BE2C (cell line): ENCODE measurements around the gene GCSAM.
"Not testable (repeated sequence)": the region's sequence is repeated elsewhere in the genome, so short reads cannot be mapped to it uniquely, and the experiment has no call there.

Experiments used
- DNase-seq: peaks from one replicate; pipeline ENCODE4 v3.0.0-alpha.2; 2020
- H3K27me3 ChIP-seq: fragments of 250-450 bp; sonication (Bioruptor Pico); 2 replicates; pipeline ENCODE4 v1.5.1; 2020; ENCODE audit warnings: mild to moderate bottlenecking
- H3K36me3 ChIP-seq: fragments of 250-450 bp; sonication (Bioruptor Pico); 2 replicates; pipeline ENCODE4 v1.5.1; 2020; ENCODE audit warnings: mild to moderate bottlenecking
- H3K4me1 ChIP-seq: fragments of 250-450 bp; sonication (Bioruptor Pico); 2 replicates; pipeline ENCODE4 v1.5.1; 2020
- H3K4me3 ChIP-seq: 2 replicates; pipeline ENCODE4 v1.5.1; 2011; ENCODE audit warnings: low read depth, low read length
- H3K9me3 ChIP-seq: fragments of 250-450 bp; sonication (Bioruptor Pico); 2 replicates; pipeline ENCODE4 v1.5.1; 2020
- TF ChIP-seq, protein P1 (sequence below): IDR thresholded peaks from 2 replicates; pipeline ENCODE4 v1.5.1; 2012; ENCODE audit warnings: mild to moderate bottlenecking, low read depth, low read length

GCSAM gene

DNA sequence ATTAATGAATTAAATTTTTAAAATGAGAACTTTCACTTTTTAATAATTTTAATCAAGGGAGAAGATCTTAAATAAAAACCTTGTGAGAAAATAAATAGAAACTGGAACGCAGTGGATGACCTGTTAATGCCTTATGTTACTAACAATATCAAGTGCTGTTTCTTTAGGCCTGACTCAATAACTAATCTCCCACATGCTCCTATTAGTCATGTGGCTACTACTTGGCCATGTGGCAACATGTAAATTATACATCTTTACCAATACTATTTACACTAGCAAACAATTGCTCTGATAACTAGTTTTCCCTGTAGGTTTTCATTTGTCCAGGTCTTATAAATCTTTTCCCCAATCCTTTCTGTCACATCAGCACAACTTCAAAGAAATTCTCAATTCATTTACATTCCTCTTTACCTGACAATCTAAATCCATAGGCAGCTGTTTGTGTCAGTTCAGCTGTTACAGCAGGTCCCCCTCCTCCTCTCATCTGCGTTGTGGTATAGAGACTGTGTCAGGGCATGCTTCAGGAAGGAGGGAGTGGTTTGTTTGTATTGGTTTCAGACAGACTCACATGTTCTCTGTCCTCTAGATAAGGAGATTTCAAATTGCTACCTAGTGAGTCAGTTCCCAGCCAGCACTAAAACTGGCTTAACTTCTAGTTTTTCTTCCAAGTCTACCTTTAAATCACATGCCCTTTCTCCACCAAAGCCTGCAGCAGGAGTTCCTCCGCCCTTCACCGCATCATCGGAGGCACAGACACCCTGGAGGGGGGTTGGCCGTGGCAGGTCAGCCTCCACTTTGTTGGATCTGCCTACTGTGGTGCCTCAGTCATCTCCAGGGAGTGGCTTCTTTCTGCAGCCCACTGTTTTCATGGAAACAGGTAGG, 58.2 kb downstream of the GCSAM start:
- Histone ChIP-seq H3K9me3 (no peaks in the 10 kb centered on the region), H3K27me3 (no peaks in the 10 kb centered on the region), H3K4me3 (no peak overlapping the region), H3K36me3 (no peaks in the 10 kb centered on the region), H3K4me1 (no peaks in the 10 kb centered on the region)
- TF ChIP-seq, protein P1, sequence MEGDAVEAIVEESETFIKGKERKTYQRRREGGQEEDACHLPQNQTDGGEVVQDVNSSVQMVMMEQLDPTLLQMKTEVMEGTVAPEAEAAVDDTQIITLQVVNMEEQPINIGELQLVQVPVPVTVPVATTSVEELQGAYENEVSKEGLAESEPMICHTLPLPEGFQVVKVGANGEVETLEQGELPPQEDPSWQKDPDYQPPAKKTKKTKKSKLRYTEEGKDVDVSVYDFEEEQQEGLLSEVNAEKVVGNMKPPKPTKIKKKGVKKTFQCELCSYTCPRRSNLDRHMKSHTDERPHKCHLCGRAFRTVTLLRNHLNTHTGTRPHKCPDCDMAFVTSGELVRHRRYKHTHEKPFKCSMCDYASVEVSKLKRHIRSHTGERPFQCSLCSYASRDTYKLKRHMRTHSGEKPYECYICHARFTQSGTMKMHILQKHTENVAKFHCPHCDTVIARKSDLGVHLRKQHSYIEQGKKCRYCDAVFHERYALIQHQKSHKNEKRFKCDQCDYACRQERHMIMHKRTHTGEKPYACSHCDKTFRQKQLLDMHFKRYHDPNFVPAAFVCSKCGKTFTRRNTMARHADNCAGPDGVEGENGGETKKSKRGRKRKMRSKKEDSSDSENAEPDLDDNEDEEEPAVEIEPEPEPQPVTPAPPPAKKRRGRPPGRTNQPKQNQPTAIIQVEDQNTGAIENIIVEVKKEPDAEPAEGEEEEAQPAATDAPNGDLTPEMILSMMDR: no peak
- DNase-seq: no peak

DNA sequence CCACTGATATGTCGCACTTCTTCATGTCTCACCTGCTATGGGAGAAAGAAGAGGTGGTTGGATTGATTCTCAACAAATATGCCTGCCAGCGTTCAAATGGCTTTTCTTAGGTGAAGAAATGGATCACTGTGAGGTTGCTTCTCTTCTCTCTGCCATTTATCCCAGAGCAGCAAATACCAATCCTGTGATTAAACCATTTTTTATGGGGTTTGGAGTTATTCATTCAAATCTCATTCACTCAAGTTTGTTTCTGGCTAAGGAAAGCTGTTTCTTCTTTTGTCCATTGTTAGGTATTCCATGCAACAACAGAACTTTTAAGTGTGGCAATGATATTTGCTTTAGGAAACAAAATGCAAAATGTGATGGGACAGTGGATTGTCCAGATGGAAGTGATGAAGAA, 59.0 kb downstream of the GCSAM start:
- Histone ChIP-seq H3K27me3 (no peaks in the 10 kb centered on the region), H3K4me3 (no peak overlapping the region), H3K36me3 (no peaks in the 10 kb centered on the region), H3K4me1 (no peaks in the 10 kb centered on the region), H3K9me3 (no peaks in the 10 kb centered on the region)
- TF ChIP-seq, protein P1: no peak
- no peak for DNase-seq

DNA sequence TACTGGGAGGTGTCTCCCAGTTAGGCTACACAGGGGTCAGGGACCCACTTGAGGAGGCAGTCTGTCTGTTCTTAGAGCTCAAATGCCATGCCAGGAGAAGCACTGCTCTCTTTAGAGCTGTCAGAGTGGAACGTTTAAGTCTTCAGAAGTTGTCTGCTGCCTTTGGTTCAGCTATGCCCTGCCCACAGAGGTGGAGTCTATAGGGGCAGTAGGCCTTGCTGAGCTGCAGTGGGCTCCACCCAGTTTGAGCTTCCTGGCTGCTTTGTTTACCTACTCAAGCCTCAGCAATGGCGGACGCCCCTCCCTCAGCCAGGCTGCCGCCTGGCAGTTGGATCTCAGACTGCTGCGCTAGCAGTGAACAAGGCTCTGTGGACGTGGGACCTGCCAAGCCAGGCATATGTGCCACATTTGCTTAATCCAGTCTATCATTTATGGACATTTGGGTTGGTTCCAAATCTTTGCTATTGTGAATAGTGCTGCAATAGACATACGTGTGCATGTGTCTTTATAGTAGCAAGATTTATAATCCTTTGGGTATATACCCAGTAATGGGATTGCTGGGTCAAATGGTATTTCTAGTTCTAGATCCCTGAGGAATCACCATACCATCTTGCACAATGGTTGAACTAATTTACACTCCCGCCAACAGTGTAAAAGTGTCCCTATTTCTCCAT, 60.5 kb downstream of the GCSAM start:
- DNase-seq: peak; percentile 11
- not testable (repeated sequence) for H3K4me1 ChIP-seq, H3K27me3 ChIP-seq, H3K36me3 ChIP-seq, H3K9me3 ChIP-seq, H3K4me3 ChIP-seq
